Activated naive CD4-positive, alpha-beta T cell (primary cell): ENCODE measurements around the gene TDP1.
A peak's percentile ranks its signal among the peaks of the same experiment; 100 is the strongest.

Experiments
- DNase-seq, 4 experiments: peaks; one replicate each; lab custom pipeline; 2025; lab: John Stamatoyannopoulos, UW

TDP1 gene

DNA sequence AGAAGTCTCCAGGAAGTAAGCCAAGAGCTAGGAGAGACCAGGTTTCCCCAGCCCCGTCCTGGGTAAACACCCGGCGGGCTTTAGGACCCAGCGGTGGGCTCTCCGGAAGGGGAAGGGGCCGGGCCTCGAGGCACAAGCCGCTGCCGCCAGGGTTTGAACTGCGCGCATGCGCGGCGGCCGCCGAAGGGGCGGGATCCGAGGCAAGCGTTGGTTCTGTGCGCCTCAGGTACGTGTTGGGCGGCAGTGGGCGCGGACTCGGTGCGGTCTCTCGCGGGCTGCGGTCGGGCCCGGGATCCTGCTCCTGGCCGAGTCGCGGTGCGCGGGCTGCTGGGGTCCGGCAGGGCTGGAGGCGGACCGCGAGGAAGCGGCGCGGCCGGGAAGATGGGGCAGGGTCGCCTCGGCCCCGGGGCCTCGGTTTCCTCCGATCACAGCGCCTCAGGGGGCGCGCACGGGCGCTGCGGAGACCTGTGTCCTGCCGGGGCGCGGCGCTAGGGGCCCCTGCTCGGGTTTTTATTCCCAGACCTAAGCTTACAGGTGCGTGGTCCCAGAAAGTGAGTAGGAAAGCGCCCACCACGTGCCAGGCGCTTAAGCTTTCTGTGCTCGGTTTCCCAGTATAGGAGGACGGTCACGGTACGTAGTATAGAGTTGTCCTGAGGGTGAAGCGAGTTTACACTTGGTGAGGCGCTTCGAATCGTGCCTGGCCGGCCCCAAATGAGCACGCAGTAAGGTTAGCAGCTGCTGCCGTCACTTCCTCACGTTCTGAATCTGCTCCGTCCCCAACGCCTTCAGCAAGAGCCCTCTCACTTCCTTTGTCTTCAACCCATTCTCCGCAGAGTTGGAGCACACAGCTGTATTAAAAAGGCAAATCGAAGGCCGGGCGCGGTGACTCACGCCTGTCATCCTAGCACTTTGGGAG is at the start of gene TDP1:
Gene TDP1 (plus strand): TSS at position 183 of the 916 bp plus-strand sequence. CDS start 7,188 bp downstream, outside the sequence.
- DNase-seq: peak; percentile 93 to 96 (median 94)

DNA sequence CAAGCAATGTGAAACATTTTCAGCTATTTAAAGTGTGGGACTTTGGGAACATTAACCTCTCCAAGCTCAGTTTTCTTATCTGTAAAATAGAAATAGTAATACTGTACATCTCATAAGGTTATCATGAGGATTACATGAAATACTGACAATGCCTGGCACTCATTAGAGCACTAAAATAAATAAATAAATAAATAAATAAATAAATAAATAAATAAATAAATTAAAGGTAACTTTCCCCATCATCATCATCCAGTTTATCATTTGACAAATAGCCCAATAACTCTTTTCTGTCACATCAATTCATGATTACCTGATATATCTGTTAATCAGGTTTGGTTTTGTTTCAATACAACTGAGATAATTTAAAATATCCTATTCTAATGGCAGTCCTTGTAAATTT is 49.7 kb upstream of the TDP1 start:
- DNase-seq: no peak

- no peak for DNase-seq
Observed at GRCh38 chr14:89907655-89908054, 48.1 kb upstream of the TDP1 start.

GRCh38 chr14:89908712-89909450 is 46.8 kb upstream of the TDP1 start:
- DNase-seq: no peak

DNA sequence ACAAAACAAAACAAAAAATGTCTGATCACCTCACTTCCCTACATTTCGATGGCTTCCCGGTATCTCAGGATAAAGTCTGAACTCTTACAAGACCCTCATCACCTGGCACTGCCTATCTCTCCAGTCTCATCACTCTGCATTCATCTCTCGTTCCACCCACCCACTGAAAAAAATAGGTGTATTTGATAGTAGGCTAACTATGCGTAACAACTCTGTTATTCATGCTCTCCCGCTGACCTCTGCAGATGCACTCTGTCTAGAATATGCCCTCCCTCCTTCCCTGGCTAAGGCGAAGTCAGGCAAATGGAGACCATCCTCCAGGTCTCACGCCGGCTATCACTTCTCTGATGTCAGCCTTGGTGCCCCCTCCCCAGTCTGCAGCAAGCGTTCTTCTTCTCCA is 46.1 kb upstream of the TDP1 start:
- no peak for DNase-seq

DNA sequence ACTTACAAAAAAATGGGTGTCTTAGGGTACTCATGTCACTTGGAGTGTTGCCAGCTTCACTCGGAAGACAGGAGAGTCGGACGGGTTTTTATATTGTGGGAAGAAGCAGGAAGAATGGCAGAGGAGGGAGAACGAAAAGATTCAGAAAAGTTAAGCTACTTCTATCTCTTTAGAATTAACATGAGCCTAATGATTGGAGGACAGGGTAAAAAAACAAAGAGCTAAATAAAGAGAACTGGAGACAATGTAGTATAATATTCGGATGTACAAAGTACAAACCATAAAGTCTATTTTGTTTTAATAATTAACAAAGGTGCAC is 45.1 kb upstream of the TDP1 start:
- no peak for DNase-seq

GRCh38 chr14:89911010-89911919 is 44.5 kb upstream of the TDP1 start:
- no peak for DNase-seq

GRCh38 chr14:89912221-89912620 is 43.5 kb upstream of the TDP1 start:
- no peak for DNase-seq

DNA sequence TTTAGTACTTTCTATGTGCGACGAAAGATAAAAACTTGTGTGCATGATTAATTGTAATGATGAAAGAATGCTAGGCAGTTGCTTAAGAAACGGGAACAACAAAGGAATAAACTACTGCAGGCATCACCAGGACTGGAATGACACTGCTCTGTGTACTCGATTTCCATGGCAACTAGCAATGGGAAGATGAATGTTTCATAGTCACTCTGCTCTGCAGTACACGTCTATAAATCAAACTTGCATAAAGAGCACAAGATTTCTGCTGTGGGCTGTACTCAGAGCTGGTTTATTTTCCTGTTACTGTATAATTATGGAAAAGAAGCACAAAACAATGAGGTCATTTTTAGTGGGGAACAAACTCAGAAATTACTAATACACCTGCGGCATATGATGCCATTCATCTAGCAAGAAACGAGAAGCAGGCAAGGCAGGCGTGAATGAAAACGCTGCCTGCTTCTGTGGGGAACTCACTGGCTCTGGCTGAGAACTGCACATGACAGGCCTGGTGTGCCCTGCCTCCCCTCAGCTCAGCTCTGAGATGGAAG is 43.0 kb upstream of the TDP1 start:
- DNase-seq: no peak

DNA sequence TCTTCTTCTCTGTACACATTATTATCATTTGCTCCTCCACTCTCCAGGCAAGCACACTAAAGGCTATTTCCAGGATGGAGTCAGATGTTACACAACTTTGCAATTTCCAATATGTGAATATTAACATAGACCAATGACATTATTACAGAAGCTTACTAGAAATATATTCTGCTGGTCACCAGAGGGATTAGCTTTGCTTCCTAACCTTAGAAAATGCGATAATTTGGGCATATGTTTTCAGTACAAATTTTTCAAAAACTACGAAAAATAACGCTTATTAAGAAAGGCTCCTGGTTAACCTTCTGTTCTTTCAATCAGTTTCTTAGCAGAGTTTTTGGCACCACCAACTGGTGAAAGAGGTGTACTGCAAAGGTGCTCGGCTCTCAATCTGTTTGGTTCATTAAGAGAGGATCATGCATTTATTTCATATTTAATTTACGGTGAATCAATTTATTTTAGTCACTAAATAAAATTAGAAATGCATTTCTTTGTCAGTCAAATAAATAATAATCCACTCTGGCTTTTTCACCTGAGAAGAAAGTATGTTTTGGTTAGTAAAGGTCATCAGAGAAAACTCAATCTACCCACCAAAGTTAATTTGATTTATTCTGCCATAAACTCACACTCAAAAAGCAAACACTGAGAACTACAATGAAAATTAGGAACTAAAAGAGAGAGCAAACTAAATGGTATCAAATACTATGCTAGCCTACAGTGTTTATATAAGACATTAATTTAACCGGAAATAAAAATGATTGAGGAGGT is 40.4 kb upstream of the TDP1 start:
- DNase-seq: peak; percentile 1 to 22 (median 8)

DNA sequence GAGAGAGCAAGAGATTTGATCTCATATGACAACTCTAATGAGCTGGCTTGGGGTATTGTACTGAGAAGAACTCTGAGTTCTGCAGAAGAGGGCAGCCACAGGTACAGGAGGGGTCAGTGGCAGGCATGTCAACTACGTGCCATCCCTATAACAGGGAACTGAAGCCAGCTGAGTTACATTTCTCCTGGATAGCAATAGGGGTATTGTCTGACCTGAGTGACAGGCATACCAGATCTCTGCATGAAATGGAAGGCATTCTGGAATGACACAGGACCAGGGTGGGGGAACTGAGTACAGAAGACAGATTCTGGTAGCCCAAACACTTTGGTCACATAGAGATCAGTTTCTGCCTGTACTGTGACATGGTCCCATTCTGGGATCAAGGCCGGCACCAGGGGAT is 37.0 kb upstream of the TDP1 start:
- no peak for DNase-seq

- no peak for DNase-seq
Observed at GRCh38 chr14:89920056-89920455, 35.7 kb upstream of the TDP1 start.

DNA sequence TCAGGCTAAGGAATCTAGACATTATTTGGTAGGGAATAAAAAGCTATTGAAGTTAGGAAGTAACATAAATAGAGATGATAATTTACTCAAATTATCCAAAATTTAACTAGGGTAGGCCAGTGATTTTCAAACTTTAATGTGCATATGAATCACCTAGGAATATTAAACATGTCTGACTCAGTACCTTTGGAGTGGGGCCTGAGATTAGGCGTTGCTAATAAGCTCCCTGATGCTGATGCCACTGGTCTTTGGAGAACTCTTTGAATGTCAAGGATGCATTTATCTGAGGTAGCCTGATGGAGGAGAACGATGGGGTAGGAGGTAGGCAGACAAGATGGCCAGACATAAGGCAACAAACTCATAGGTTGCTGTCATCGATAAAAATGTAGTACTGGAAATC is 34.4 kb upstream of the TDP1 start:
- no peak for DNase-seq

DNA sequence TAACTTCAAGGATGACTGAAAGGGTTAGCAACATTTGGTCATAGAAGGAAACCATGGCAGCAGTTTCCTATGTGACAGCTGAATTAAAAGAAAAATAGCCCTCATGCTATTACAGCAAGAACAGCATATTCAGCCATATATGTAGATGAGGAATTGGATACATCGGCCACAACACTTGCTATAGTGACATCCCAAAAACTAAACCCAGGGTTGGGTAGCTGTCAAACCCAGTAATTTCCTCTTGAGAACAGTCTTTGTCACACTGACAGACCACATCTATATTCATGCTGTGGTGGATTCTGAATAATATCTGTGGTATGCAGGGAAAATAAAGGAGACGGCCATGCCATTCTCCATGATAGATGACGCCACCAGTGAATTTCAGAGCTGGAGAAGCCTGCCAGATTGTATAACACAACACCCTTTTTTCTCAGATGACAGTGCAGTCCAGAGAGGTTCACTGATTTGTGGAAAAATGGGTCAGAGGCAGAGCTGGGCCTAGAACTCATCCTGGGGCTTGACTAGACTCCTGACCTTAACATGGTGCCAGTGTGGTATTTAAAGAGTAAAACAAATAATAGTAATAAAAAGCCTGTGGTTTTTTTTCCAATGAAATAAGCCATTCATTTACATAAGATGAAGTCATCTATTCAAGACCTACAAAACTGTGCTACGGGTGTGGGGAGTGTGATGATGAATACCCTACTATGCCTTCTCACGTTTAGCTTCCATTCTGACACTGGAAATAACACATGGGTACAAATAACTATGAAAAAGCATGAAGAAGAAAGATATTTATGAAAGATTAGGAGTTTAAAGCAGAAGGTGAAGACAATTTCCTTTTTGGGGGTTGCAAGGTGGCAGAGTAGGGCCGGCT is 33.5 kb upstream of the TDP1 start:
- no peak for DNase-seq

DNA sequence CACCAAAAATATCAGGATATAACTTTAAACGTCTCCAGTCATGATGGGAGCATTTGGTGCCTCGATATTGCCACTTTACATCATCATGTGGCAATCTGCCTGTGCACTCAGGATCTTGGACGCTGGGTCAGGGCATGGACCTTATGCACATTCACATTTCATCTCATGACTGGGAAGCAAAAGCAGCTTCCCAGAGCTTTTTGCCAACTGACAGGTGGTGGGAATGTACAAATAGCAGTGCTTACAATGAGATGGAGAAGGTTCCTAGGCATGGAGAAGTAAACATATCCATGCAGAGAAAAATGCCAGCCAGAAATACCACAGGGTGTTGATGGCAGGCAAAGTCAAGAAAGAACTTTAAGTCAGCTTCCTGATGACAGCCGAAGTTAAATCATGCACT is 31.5 kb upstream of the TDP1 start:
- DNase-seq: no peak

- DNase-seq: no peak
Observed at GRCh38 chr14:89926694-89927093, 29.0 kb upstream of the TDP1 start.

DNA sequence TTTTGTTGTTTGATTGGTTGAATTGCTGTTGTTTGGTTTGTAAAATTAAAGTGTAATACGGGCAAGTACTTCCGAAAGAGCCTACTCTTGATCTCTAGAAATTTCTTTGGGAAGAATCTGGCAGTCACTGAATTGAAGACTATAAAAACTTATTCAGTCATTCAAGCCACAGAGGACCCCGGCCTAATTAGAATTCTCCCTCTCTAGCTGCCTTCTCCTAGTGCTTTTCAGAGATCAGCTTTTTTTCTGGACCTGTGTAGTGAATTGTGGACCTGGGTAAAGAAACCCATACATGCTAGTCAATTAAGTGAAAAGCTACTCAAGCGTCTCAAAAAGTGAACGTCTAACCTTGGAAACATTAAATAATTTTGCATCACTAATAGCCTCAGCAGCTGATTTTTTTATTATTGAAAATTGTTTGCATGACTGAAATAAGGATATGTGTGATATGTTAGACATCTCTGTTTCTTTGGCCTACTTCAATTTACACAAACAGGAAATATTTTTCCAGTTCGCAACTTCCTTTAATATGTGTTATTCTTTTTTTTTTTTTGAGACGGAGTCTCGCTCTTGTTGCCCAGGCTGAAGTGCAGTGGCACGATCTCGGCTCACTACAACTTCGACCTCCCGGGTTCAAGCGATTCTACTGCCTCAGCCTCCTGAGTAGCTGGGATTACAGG is 28.4 kb upstream of the TDP1 start:
- DNase-seq: no peak

DNA sequence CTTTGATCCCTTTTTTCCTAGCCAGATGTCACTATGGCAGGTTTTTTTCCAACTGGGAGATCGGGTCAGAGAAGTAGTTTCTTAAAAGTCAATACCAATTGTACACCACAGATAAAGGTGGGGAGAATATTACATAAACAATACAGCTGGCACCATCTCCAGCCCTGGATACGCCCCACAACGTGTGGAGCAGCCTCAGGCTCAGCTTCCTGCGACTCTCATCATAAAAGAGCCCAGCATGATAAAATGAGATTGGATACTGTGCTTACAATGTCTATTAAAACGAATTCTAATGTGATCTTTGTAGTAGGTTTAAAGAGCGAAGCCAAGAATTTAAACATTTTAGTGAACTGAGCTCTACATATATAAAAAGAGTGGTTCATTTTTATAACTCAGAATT is 22.7 kb upstream of the TDP1 start:
- DNase-seq: no peak

- no peak for DNase-seq
Observed at GRCh38 chr14:89936654-89937185, 19.0 kb upstream of the TDP1 start.
